ENCODE data around the gene S100P.

DNA sequence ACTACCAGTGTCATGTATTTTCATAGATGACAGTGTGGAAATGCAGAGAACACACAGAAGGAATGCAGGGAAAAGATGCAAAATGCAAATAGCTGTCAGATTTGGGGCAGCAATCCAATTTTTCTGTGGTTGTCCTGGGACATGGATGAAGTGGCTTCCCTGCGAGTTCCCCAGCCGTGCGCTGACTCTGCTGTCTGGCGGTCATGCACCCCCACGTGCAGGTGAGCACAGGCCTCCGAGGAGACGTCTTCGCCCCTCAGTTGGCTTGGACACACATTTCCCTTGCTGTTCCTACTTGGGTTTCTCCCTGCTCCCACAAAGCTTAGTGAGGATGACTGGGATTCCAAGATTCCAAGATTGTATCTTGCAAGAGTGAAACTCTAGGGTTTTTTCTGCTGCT is 46.7 kb downstream of the S100P start:
- TF ChIP-seq, protein P1, sequence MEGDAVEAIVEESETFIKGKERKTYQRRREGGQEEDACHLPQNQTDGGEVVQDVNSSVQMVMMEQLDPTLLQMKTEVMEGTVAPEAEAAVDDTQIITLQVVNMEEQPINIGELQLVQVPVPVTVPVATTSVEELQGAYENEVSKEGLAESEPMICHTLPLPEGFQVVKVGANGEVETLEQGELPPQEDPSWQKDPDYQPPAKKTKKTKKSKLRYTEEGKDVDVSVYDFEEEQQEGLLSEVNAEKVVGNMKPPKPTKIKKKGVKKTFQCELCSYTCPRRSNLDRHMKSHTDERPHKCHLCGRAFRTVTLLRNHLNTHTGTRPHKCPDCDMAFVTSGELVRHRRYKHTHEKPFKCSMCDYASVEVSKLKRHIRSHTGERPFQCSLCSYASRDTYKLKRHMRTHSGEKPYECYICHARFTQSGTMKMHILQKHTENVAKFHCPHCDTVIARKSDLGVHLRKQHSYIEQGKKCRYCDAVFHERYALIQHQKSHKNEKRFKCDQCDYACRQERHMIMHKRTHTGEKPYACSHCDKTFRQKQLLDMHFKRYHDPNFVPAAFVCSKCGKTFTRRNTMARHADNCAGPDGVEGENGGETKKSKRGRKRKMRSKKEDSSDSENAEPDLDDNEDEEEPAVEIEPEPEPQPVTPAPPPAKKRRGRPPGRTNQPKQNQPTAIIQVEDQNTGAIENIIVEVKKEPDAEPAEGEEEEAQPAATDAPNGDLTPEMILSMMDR (IDR thresholded peaks at IDR 0.05): no peak
- TF ChIP-seq POLR2A (IDR thresholded peaks at IDR 0.05): no peak

Data from thyroid gland (tissue), 4 donors.